ENCODE results near the gene CNDP1.

- TF ChIP-seq POLR2AphosphoS5 (IDR thresholded peaks at IDR 0.05; ENCODE audit: low read depth, low read length) (no peak), TAF1 (IDR thresholded peaks at IDR 0.05; ENCODE audit: borderline replicate concordance, insufficient read depth, low read length) (no peak)
Measured at GRCh38 chr18:74494514-74494913, 39.8 kb upstream of the CNDP1 start.

Data from PFSK-1 (cell line).